CD8-positive, alpha-beta memory T cell (primary cell): Measurements from ENCODE around the gene TUBGCP6. TPM values are rescaled to one million over a fixed set of nuclear protein-coding genes. Genes with fewer than 3 reads are reported as not detected.

Source experiments
- CTCF ChIA-PET: fragments of 350-600 bp; sonication (Branson Sonifier 250); formaldehyde crosslinking; loops from one replicate; lab custom pipeline; 2021; ENCODE audit warnings: antibody characterized with exemption; lab: Charles Lee
- POLR2A ChIA-PET: fragments of 350-600 bp; sonication (Branson Sonifier 250); formaldehyde crosslinking; loops from one replicate; lab custom pipeline; 2021; ENCODE audit warnings: antibody characterized with exemption; lab: Charles Lee
- DNase-seq, 5 donors: peaks; one replicate each; pipeline versions ENCODE4 v3.0.0 to v3.0.0-alpha.2; 2020 to 2022; ENCODE audit warnings: mixed read lengths in 1 of 5
- H3K27ac ChIP-seq: one replicate; pipeline ENCODE4 v1.7.0; 2013; ENCODE audit warnings: low read depth, mild to moderate bottlenecking, low read length, moderate library complexity
- H3K27me3 ChIP-seq: 2 replicates; pipeline ENCODE4 v1.7.0; 2013; ENCODE audit warnings: low read length, mild to moderate bottlenecking; ENCODE audit not compliant: insufficient read depth, poor library complexity, severe bottlenecking
- H3K36me3 ChIP-seq: 2 replicates; pipeline ENCODE4 v1.7.0; 2013; ENCODE audit warnings: mild to moderate bottlenecking, low read length, moderate library complexity; ENCODE audit not compliant: insufficient read depth
- H3K4me1 ChIP-seq: 2 replicates; pipeline ENCODE4 v1.7.0; 2013; ENCODE audit warnings: mild to moderate bottlenecking, low read length, moderate library complexity; ENCODE audit not compliant: insufficient read depth
- H3K4me3 ChIP-seq: 2 replicates; pipeline ENCODE4 v1.7.0; 2013; ENCODE audit warnings: mild to moderate bottlenecking, low read length
- H3K9me3 ChIP-seq: 2 replicates; pipeline ENCODE4 v1.7.0; 2013; ENCODE audit warnings: mild to moderate bottlenecking, low read length
- H3K27ac Mint-ChIP-seq, 8 donors: one replicate each; pipeline ENCODE4 v1.8.0; 2020 to 2021; ENCODE audit warnings: mixed read lengths in 8 of 8, mild to moderate bottlenecking in 6 of 8, inconsistent platforms in 3 of 8, moderate library complexity in 3 of 8
- H3K27me3 Mint-ChIP-seq, 2 donors: one replicate each; pipeline ENCODE4 v1.8.0; 2020 to 2021; ENCODE audit warnings: mixed read lengths in 2 of 2, mild to moderate bottlenecking in 1 of 2, moderate library complexity in 1 of 2
- H3K36me3 Mint-ChIP-seq, 3 donors: one replicate each; pipeline ENCODE4 v1.8.0; 2020 to 2021; ENCODE audit warnings: mixed read lengths in 3 of 3, inconsistent platforms in 1 of 3, mild to moderate bottlenecking in 1 of 3
- H3K4me1 Mint-ChIP-seq, 3 donors: one replicate each; pipeline ENCODE4 v1.8.0; 2020 to 2021; ENCODE audit warnings: mixed read lengths in 3 of 3, inconsistent platforms in 1 of 3, mild to moderate bottlenecking in 1 of 3
- H3K4me3 Mint-ChIP-seq, 7 donors: one replicate each; pipeline ENCODE4 v1.8.0; 2020 to 2021; ENCODE audit warnings: mixed read lengths in 7 of 7, mild to moderate bottlenecking in 6 of 7, moderate library complexity in 4 of 7, inconsistent platforms in 2 of 7
- H3K9me3 Mint-ChIP-seq, 5 donors: one replicate each; pipeline ENCODE4 v1.8.0; 2020 to 2022; ENCODE audit warnings: mixed read lengths in 5 of 5, mild to moderate bottlenecking in 3 of 5, moderate library complexity in 2 of 5, inconsistent platforms in 1 of 5
- polyA plus RNA-seq: library from polyadenylated mRNA; unstranded; fragments of 300-500 nt; fragmentation: Illumina TruSeq; gene quantifications from one replicate; pipeline ENCODE4 v1.2.3, GENCODE V29; 2021
- total RNA-seq, 2 experiments: library from RNA; stranded (reverse); gene quantifications; one replicate each; pipeline ENCODE4 v1.2.3, GENCODE V29; 2021

Gene TUBGCP6
- total and polyA plus RNA-seq, 3 experiments from 2014 or later: 18.6 to 52.2 (median 51.4) TPM

DNA sequence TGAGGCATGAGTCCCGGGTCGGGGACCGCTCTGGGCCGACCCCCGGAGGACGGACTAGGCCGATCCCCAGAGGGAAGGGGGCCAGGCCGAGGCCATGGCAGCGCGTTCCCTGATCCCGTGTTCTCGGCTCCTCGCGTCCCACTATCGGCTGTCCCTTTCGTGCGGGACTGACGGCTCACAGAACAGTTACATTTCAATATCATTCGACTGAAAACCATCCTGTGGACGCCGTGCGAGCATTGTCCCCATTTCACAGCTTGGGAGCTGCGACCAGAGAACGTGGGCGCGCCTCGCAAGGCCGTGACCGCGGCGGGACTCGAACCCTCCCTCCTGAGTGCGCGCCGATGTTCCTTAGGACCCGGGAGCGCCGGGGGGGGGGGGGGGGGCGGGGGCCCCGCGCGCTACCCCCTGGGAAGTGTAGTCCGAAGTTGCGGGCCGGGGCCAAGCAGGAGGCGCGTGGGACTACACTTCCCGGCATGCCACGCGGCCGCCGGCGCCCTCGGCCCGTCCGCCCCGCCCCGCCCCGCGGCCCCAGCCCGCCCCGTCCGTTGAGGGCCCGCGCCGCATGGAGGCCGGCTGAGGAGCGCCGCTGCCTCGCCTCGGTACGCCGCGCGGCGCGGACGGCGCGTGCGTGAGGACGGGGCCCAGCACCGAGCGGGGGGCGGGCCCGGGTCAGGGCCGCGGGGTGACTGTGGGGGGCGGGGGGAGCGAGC is 59.3 kb downstream of the TUBGCP6 start, which contains the start of gene TRABD:
TSS of gene TRABD (plus strand) at position 539 of the 713 bp plus-strand sequence. CDS start 7,148 bp downstream, outside the sequence.
- peak; percentile 82 to 92 (median 86) for DNase-seq
- Mint-ChIP-seq H3K27ac (peak within 1 kb of the TSS; percentile 90 to 100 (median 98)), H3K9me3 (no peaks in the 10 kb centered on the region), H3K4me1 (peaks cover 20 to 41% (median 24%) of the 10 kb centered on the region in 3 donors), H3K36me3 (peaks cover 0 to 4% (median 2%) of the 10 kb centered on the region in 3 donors), H3K27me3 (peaks cover 0 to 2% of the 10 kb centered on the region in 2 donors), H3K4me3 (peak within 1 kb of the TSS; percentile 94 to 98 (median 95))
- POLR2A ChIA-PET: no interaction called here
- H3K4me1 ChIP-seq: peaks cover 35% of the 10 kb centered on the region
- CTCF ChIA-PET: no interaction called here
- peak within 1 kb of the TSS; percentile 78 for H3K4me3 ChIP-seq
- H3K27ac ChIP-seq: peak within 1 kb of the TSS; percentile 61
- peaks cover 7% of the 10 kb centered on the region for H3K36me3 ChIP-seq
- no peaks in the 10 kb centered on the region for H3K27me3 ChIP-seq
- no peaks in the 10 kb centered on the region for H3K9me3 ChIP-seq

DNA sequence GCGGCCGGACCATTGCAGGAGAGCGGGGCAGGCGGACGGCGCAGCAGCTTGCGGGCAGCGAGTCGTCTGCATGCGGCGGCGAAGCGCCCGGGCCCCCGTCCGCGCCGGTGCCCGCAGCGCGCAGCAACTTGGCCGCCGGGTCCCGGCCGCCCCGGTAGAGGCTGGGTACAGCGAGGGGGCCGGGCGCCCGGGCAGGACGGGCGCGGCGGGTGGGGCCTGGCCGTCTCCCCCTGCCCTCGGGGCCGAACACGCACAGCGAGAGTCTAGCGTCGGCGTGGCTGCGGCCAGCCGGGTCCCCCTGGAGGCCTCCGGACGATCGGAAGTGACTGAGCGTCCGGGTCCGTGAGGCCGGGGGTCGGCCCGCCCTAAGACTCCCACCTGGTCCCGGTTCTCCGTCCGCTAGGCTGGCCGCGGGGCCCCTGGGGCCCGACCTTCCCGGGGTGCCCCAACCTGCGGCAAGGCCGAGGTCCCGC is 59.9 kb downstream of the TUBGCP6 start:
- H3K9me3 ChIP-seq: no peaks in the 10 kb centered on the region
- POLR2A ChIA-PET: interaction anchor here (1.0 kb wide), 1 partner anchor 10 kb away, joined by 3 read pairs; no protein-coding TSS in a partner anchor
- no peak overlapping the region for H3K27ac ChIP-seq
- Mint-ChIP-seq H3K4me3 (peak overlapping the region in 6 of 7 donors; percentile 71 to 92 (median 81)), H3K36me3 (peaks cover 0 to 3% (median 2%) of the 10 kb centered on the region in 3 donors), H3K27ac (no peak overlapping the region), H3K27me3 (peaks cover 0 to 2% of the 10 kb centered on the region in 2 donors), H3K4me1 (peaks cover 20 to 35% (median 23%) of the 10 kb centered on the region in 3 donors), H3K9me3 (no peaks in the 10 kb centered on the region)
- CTCF ChIA-PET: no interaction called here
- peaks cover 7% of the 10 kb centered on the region for H3K36me3 ChIP-seq
- no peaks in the 10 kb centered on the region for H3K27me3 ChIP-seq
- H3K4me3 ChIP-seq: peak overlapping the region; percentile 57
- no peak for DNase-seq
- H3K4me1 ChIP-seq: peaks cover 33% of the 10 kb centered on the region

- Mint-ChIP-seq H3K9me3 (no peaks in the 10 kb centered on the region), H3K4me1 (peaks cover 13 to 32% (median 16%) of the 10 kb centered on the region in 3 donors), H3K4me3 (peak overlapping the region; percentile 59 to 90 (median 65)), H3K36me3 (peaks cover 0 to 3% (median 2%) of the 10 kb centered on the region in 3 donors), H3K27ac (peak overlapping the region in 1 of 8 donors; percentile 75), H3K27me3 (peaks cover 2 to 5% of the 10 kb centered on the region in 2 donors)
- Histone ChIP-seq H3K27me3 (no peaks in the 10 kb centered on the region), H3K4me1 (peaks cover 26% of the 10 kb centered on the region), H3K36me3 (peaks cover 7% of the 10 kb centered on the region), H3K4me3 (no peak overlapping the region), H3K9me3 (no peaks in the 10 kb centered on the region), H3K27ac (no peak overlapping the region)
- ChIA-PET CTCF (no interaction called here), POLR2A (interaction anchor here (1.0 kb wide), 1 partner anchor 9 kb away, joined by 3 read pairs; no protein-coding TSS in a partner anchor)
- peak in 1 of 5 donors; percentile 47 for DNase-seq
These were observed 60.6 kb downstream of the TUBGCP6 start for GRCh38 chr22:50184004-50184901.

- Histone ChIP-seq H3K9me3 (no peaks in the 10 kb centered on the region), H3K27me3 (no peaks in the 10 kb centered on the region), H3K27ac (no peak overlapping the region), H3K4me1 (peaks cover 17% of the 10 kb centered on the region), H3K4me3 (no peak overlapping the region), H3K36me3 (peaks cover 2% of the 10 kb centered on the region)
- POLR2A ChIA-PET: no interaction called here
- Mint-ChIP-seq H3K36me3 (peaks cover 0 to 3% (median 2%) of the 10 kb centered on the region in 3 donors), H3K9me3 (no peaks in the 10 kb centered on the region), H3K27ac (peak overlapping the region in 1 of 8 donors; percentile 75), H3K27me3 (peaks cover 2 to 5% of the 10 kb centered on the region in 2 donors), H3K4me3 (peak overlapping the region in 4 of 7 donors; percentile 31 to 82 (median 45)), H3K4me1 (peaks cover 11 to 23% (median 14%) of the 10 kb centered on the region in 3 donors)
- CTCF ChIA-PET: interaction anchor here (1.0 kb wide), 1 partner anchor 33 kb away, joined by 3 read pairs; no protein-coding TSS in a partner anchor
- peak in 1 of 5 donors; percentile 42 for DNase-seq
These were observed 61.5 kb downstream of the TUBGCP6 start for GRCh38 chr22:50183141-50183971.

DNA sequence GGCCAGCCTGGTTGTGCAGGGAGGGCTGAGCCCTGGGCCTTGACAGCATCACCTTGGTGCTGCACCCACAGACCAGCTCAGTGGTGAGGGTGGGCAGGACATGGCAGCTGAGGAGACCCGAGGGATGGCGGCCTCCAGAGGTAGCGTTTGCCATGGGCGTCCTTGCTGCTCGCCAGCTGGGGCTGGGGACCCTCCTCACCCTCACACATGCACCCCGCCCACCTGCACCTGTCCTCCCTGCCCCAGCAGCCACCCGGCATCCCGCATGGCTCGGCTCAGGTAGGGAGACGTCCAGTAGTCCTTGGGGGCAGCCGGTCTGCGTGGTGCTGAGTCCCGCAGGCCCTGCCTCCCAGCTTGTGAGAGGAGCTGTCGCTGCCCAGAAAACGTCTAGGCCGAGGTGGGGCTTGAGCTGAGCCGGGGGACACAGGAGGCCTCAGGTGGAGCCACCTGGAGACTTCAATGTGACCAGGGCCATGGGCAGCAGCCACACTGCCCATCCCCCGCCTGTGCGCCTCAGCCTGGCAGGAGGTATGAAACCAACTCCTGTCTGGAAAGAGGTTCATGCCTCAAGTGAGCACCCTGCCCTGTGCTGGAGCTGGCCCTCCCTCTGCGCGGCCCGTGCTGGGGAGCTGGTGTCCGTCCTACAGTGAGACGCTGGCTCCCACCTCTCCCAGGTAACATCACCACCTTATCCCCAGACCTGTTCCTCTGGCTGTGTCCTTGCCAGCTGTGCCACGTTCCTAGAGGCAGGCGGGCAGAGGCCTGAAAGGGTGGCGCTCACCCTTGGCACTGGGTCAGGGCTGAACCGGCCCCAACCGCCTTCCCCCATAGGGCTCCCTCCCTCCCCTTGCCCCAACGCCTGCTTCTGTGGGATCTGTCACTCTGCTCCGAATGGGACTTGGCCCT is 62.4 kb downstream of the TUBGCP6 start:
- peak in 1 of 5 donors; percentile 44 for DNase-seq
- H3K9me3 Mint-ChIP-seq: no peaks in the 10 kb centered on the region

DNA sequence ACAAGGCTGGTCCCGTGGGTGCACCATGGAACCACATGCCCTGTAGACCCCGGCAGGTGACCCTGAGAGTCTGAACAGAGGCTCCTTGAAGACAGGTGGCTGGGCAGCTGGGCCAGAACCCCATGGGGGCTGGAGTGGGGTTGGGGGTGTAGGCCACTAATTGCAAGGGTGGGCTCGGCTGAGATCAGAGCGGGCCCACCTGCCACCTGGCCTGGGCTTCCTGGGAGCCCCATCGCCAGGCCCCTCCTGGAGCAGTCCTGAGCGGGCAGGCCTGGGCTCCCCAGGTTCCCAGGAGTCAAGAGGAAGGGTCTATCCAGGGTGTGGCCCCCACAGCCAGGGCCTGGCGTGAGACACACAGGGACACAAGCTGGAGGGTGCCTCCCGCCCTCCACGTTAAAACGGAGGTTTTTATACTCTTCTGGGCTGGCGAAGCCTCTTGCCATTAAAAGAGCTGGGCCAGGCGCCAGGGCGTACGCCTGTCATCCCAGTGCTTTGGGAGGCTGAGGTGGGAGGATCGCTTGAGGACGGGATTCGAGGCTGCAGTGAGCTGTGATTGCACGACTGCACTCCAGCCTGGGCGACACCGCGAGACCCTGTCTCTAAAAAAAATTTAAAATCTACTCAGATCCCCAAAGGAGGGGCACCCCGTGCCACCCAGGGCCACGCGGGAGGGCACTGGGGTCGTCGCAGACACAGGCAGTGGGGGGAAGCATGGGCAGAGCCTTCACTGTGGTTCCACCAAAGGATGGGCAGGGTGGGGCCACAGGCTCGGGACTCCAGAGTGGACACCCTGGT is 63.9 kb downstream of the TUBGCP6 start:
- POLR2A ChIA-PET: interaction anchor here (0.6 kb wide), 1 partner anchor 29 kb away, joined by 3 read pairs; no protein-coding TSS in a partner anchor
- peak in 1 of 5 donors; percentile 43 for DNase-seq
- H3K36me3 Mint-ChIP-seq: no peaks in the 10 kb centered on the region
- Histone ChIP-seq H3K36me3 (no peaks in the 10 kb centered on the region), H3K9me3 (no peaks in the 10 kb centered on the region), H3K27me3 (no peaks in the 10 kb centered on the region), H3K27ac (no peak overlapping the region), H3K4me3 (no peak overlapping the region), H3K4me1 (peaks cover 4% of the 10 kb centered on the region)
- no peak overlapping the region for H3K27ac Mint-ChIP-seq
- CTCF ChIA-PET: no interaction called here
- no peaks in the 10 kb centered on the region for H3K9me3 Mint-ChIP-seq
- H3K27me3 Mint-ChIP-seq: peaks cover 2 to 5% of the 10 kb centered on the region in 2 donors
- H3K4me3 Mint-ChIP-seq: peak overlapping the region in 1 of 7 donors; percentile 40
- H3K4me1 Mint-ChIP-seq: peaks cover 2 to 12% (median 3%) of the 10 kb centered on the region in 3 donors

More for the DNA sequence above, 62.4 kb downstream of the TUBGCP6 start:
- Mint-ChIP-seq H3K27me3 (peaks cover 2 to 5% of the 10 kb centered on the region in 2 donors), H3K4me3 (no peak overlapping the region), H3K4me1 (peaks cover 10 to 20% (median 12%) of the 10 kb centered on the region in 3 donors), H3K36me3 (peaks cover 0 to 3% (median 2%) of the 10 kb centered on the region in 3 donors), H3K27ac (no peak overlapping the region)
- no peak overlapping the region for H3K27ac ChIP-seq
- H3K27me3 ChIP-seq: no peaks in the 10 kb centered on the region
- H3K4me1 ChIP-seq: peaks cover 14% of the 10 kb centered on the region
- POLR2A ChIA-PET: interaction anchor here (0.5 kb wide), 1 partner anchor 8 kb away, joined by 3 read pairs; no protein-coding TSS in a partner anchor
- no peaks in the 10 kb centered on the region for H3K9me3 ChIP-seq
- no peaks in the 10 kb centered on the region for H3K36me3 ChIP-seq
- no peak overlapping the region for H3K4me3 ChIP-seq
- CTCF ChIA-PET: interaction anchor here (1.0 kb wide), 1 partner anchor 32 kb away, joined by 3 read pairs; no protein-coding TSS in a partner anchor
